Endothelial cell of umbilical vein (primary cell): Measurements from ENCODE around the gene MLH1. TPM values are rescaled to one million over a fixed set of nuclear protein-coding genes. Genes with fewer than 3 reads are reported as not detected.

Experiments used
- BruUV-seq: library from RNA; stranded (reverse); fragments of 400-500 nt; replicated peaks from 2 replicates; lab custom pipeline; 2021; lab: Mats Ljungman, UMichigan
- CTCF ChIA-PET: fragments of 300-600, 350-600 bp; sonication (Branson Sonifier 250); formaldehyde crosslinking; loops from one replicate; lab custom pipeline; 2021; ENCODE audit warnings: antibody characterized with exemption, inconsistent platforms; lab: Charles Lee
- POLR2A ChIA-PET: fragments of 300-600, 350-600 bp; sonication (Branson Sonifier 250); formaldehyde crosslinking; loops from one replicate; lab custom pipeline; 2021; ENCODE audit warnings: antibody characterized with exemption, inconsistent platforms; lab: Charles Lee
- DNase-seq: peaks from one replicate; pipeline ENCODE4 v3.0.0-alpha.2; 2011; ENCODE audit warnings: low read depth, low spot score
- FAIRE-seq: peaks from 2 replicates; lab custom pipeline; 2011; peaks lifted over from hg19 to GRCh38; lab: Jason Lieb, UNC
- H2AFZ ChIP-seq: 2 replicates; pipeline ENCODE4 v1.6.0; 2012; ENCODE audit warnings: low read depth, low read length, control low read depth, inconsistent platforms
- H3K27ac ChIP-seq: 2 replicates; pipeline ENCODE4 v1.5.1; 2011; ENCODE audit warnings: low read depth, mild to moderate bottlenecking, control low read depth, low read length, moderate library complexity; ENCODE audit not compliant: insufficient read depth
- H3K27me3 ChIP-seq, 2 experiments: 2 replicates each; pipeline versions ENCODE4 v1.6.0 to v1.6.1; 2011; ENCODE audit warnings: low read length in 2 of 2, mixed read lengths in 1 of 2; ENCODE audit not compliant: control insufficient read depth in 2 of 2, insufficient read depth in 2 of 2
- H3K36me3 ChIP-seq, 2 experiments: 2 replicates in 1 of 2; 3 replicates in 1 of 2; pipeline ENCODE4 v1.5.1; 2011; ENCODE audit warnings: low read length in 2 of 2, mild to moderate bottlenecking in 1 of 2, moderate library complexity in 1 of 2; ENCODE audit not compliant: control insufficient read depth in 2 of 2, insufficient read depth in 2 of 2; ENCODE audit errors: extremely low read depth in 1 of 2
- H3K4me1 ChIP-seq: 3 replicates; pipeline ENCODE4 v1.5.1; 2011; ENCODE audit warnings: mild to moderate bottlenecking, low read length; ENCODE audit not compliant: control insufficient read depth, insufficient read depth; ENCODE audit errors: extremely low read depth
- H3K4me2 ChIP-seq: 2 replicates; pipeline ENCODE4 v1.6.1; 2011; ENCODE audit warnings: low read length, control low read depth, mixed read lengths; ENCODE audit not compliant: insufficient read depth
- H3K4me3 ChIP-seq, 3 experiments: fragments of 200-600 bp in 1 of 3; sonication (generic), shearing (Covaris generic) in 1 of 3; replicated peaks in 1 of 3; 2 replicates each; pipeline ENCODE4 v1.5.1; 2011 to 2016; ENCODE audit warnings: control low read depth in 3 of 3, low read length in 3 of 3, mild to moderate bottlenecking in 2 of 3, inconsistent platforms in 1 of 3, low read depth in 1 of 3, moderate library complexity in 1 of 3; ENCODE audit not compliant: insufficient read depth in 1 of 3
- H3K79me2 ChIP-seq: 2 replicates; pipeline ENCODE4 v1.6.0; 2012; ENCODE audit warnings: low read length, inconsistent platforms; ENCODE audit not compliant: control insufficient read depth, insufficient read depth
- H3K9ac ChIP-seq: replicated peaks from 2 replicates; pipeline ENCODE3; 2011; ENCODE audit warnings: low read length, control low read depth; ENCODE audit not compliant: insufficient read depth; ENCODE audit errors: extremely low read depth
- H3K9me1 ChIP-seq: replicated peaks from 3 replicates; pipeline ENCODE4 v1.6.0; 2011; ENCODE audit warnings: mild to moderate bottlenecking, low read length; ENCODE audit not compliant: control insufficient read depth, insufficient read depth; ENCODE audit errors: extremely low read depth
- H3K9me3 ChIP-seq: replicated peaks from 2 replicates; pipeline ENCODE4 v1.5.1; 2012; ENCODE audit warnings: low read length, inconsistent platforms; ENCODE audit not compliant: control insufficient read depth, insufficient read depth
- H4K20me1 ChIP-seq: replicated peaks from 2 replicates; pipeline ENCODE3; 2011; ENCODE audit warnings: mild to moderate bottlenecking, low read length; ENCODE audit not compliant: control insufficient read depth, insufficient read depth; ENCODE audit errors: extremely low read depth
- EZH2 ChIP-seq: IDR thresholded peaks from 2 replicates; pipeline ENCODE4 v1.6.1; 2012; ENCODE audit warnings: borderline replicate concordance, low read depth, mild to moderate bottlenecking, moderate library complexity, low read length, inconsistent platforms; ENCODE audit not compliant: severe bottlenecking
- FOS ChIP-seq: IDR thresholded peaks from 2 replicates; pipeline ENCODE4 v1.6.1; 2011; ENCODE audit warnings: mild to moderate bottlenecking, low read length, moderate library complexity, borderline replicate concordance; ENCODE audit not compliant: insufficient read depth
- GATA2 ChIP-seq: IDR thresholded peaks from 2 replicates; pipeline ENCODE4 v1.7.0; 2011; ENCODE audit warnings: low read depth, mild to moderate bottlenecking, moderate library complexity, mixed read lengths, low read length; ENCODE audit not compliant: insufficient read length, insufficient read depth
- JUN ChIP-seq: IDR thresholded peaks from 2 replicates; pipeline ENCODE4 v1.6.1; 2011; ENCODE audit warnings: borderline replicate concordance, low read depth; ENCODE audit not compliant: insufficient read length, insufficient read depth
- MAX ChIP-seq: IDR thresholded peaks from 2 replicates; pipeline ENCODE4 v1.6.1; 2011; ENCODE audit not compliant: insufficient read depth, insufficient read length
- MYC ChIP-seq: IDR thresholded peaks from one replicate; pipeline ENCODE4 v1.6.1; 2011; ENCODE audit warnings: mild to moderate bottlenecking, low read depth, low read length
- POLR2A ChIP-seq: IDR thresholded peaks from 2 replicates; pipeline ENCODE4 v1.6.1; 2012; ENCODE audit warnings: low read depth, mild to moderate bottlenecking, control low read depth, low read length
- POLR2AphosphoS5 ChIP-seq: IDR thresholded peaks from 2 replicates; pipeline ENCODE4 v1.6.1; 2012; ENCODE audit warnings: low read depth, mild to moderate bottlenecking, control low read depth, low read length, moderate library complexity; ENCODE audit not compliant: insufficient read depth
- dilution Hi-C: fragments of 300-500 bp; cut with MboI; formaldehyde crosslinking; loops from one replicate; pipeline ENCODE4 v1.15.0; 2019; ENCODE audit warnings: low sequenced_read_pairs; ENCODE audit not compliant: extremely low pct_ligation_motif_present
- intact Hi-C: fragments of 100-400 bp; cut with micrococcal nuclease; formaldehyde crosslinking; loops from one replicate; pipeline ENCODE4 v1.10.0; 2022
- polyA plus RNA-seq, 4 experiments: library from polyadenylated mRNA; depleted of rRNA in 3 of 4; stranded (reverse) in 3 of 4; unstranded in 1 of 4; fragments of >200 nt; gene quantifications; 2 replicates each; pipeline versions ENCODE4 v1.2.1 to v1.2.3, GENCODE V29; 2011 to 2012; ENCODE audit warnings: missing spikeins in 1 of 4
- total RNA-seq: library from RNA; stranded (reverse); gene quantifications from 2 replicates; pipeline ENCODE4 v1.2.3, GENCODE V29; 2021
- TF ChIP-seq, protein P1 (sequence below), 2 donors: IDR thresholded peaks; 1 replicate in 1 of 2; 2 replicates in 1 of 2; pipeline ENCODE4 v1.5.1; 2011; ENCODE audit warnings: low read length in 2 of 2, mild to moderate bottlenecking in 2 of 2, moderate library complexity in 2 of 2, control low read depth in 1 of 2, inconsistent platforms in 1 of 2, low read depth in 1 of 2; ENCODE audit not compliant: insufficient read depth in 1 of 2; ENCODE audit errors: extremely low read depth in 1 of 2

MLH1 gene
- total and polyA plus RNA-seq, 2 donors (not counting 3 experiments of a cell fraction or from before 2014, with no cell fraction given), result 22.2 to 32.9 TPM

- H3K27me3 ChIP-seq, result no peaks in the 10 kb centered on the region
- no peaks in the 10 kb centered on the region for H3K9me1 ChIP-seq
- dilution Hi-C loops (no loop called here), intact Hi-C loops (loop anchor here (5.0 kb wide), 1 partner anchor 33 kb away; no protein-coding TSS in a partner anchor)
- no peaks in the 10 kb centered on the region for H3K9me3 ChIP-seq
- ChIA-PET CTCF (interaction anchor here (0.6 to 1.8 kb wide), 3 partner anchors 10 to 176 kb away, joined by 3 to 6 read pairs (median 3); no protein-coding TSS in a partner anchor), POLR2A (interaction anchor here (1.0 kb wide), 1 partner anchor 29 kb away, joined by 3 read pairs; no protein-coding TSS in a partner anchor)
- H2AFZ ChIP-seq, result no peak overlapping the region
- no peak overlapping the region for H3K4me2 ChIP-seq
- TF ChIP-seq JUN (no peak), EZH2 (no peak), POLR2A (no peak)
- BruUV-seq, result no TSS peak
- peaks cover 5% of the 10 kb centered on the region for H3K79me2 ChIP-seq
- no peak for DNase-seq
- H3K27ac ChIP-seq, result no peak overlapping the region
- no peak overlapping the region for H3K9ac ChIP-seq
- H4K20me1 ChIP-seq, result no peaks in the 10 kb centered on the region
- H3K4me1 ChIP-seq, result peaks cover 37% of the 10 kb centered on the region
- no peak overlapping the region for H3K4me3 ChIP-seq
- H3K36me3 ChIP-seq, result no peaks in the 10 kb centered on the region
- FAIRE-seq, result no peak
Observed at GRCh38 chr3:37098884-37099283, 105.6 kb downstream of the MLH1 start.

- Histone ChIP-seq H4K20me1 (no peaks in the 10 kb centered on the region), H3K4me2 (no peak overlapping the region), H3K9me1 (no peaks in the 10 kb centered on the region), H3K36me3 (no peaks in the 10 kb centered on the region), H3K27ac (no peak overlapping the region), H3K27me3 (no peaks in the 10 kb centered on the region), H3K9ac (no peak overlapping the region), H3K9me3 (no peaks in the 10 kb centered on the region), H3K79me2 (peaks cover 5% of the 10 kb centered on the region), H2AFZ (no peak overlapping the region), H3K4me1 (peaks cover 34% of the 10 kb centered on the region), H3K4me3 (no peak overlapping the region)
- TF ChIP-seq GATA2 (no peak), MYC (no peak), FOS (no peak), MAX (no peak), EZH2 (no peak), JUN (no peak), POLR2AphosphoS5 (no peak), POLR2A (no peak)
- TF ChIP-seq, protein P1, sequence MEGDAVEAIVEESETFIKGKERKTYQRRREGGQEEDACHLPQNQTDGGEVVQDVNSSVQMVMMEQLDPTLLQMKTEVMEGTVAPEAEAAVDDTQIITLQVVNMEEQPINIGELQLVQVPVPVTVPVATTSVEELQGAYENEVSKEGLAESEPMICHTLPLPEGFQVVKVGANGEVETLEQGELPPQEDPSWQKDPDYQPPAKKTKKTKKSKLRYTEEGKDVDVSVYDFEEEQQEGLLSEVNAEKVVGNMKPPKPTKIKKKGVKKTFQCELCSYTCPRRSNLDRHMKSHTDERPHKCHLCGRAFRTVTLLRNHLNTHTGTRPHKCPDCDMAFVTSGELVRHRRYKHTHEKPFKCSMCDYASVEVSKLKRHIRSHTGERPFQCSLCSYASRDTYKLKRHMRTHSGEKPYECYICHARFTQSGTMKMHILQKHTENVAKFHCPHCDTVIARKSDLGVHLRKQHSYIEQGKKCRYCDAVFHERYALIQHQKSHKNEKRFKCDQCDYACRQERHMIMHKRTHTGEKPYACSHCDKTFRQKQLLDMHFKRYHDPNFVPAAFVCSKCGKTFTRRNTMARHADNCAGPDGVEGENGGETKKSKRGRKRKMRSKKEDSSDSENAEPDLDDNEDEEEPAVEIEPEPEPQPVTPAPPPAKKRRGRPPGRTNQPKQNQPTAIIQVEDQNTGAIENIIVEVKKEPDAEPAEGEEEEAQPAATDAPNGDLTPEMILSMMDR (IDR thresholded peaks at IDR 0.05; ENCODE audit: extremely low read depth in 1 of 2, insufficient read depth in 1 of 2, low read depth in 1 of 2, low read length in 2 of 2), result no peak
- BruUV-seq, result no TSS peak
- dilution Hi-C loops (no loop called here), intact Hi-C loops (loop anchor here (5.0 kb wide), 1 partner anchor 33 kb away; no protein-coding TSS in a partner anchor)
- CTCF ChIA-PET, result interaction anchor here (0.6 to 1.8 kb wide), 3 partner anchors 9 to 176 kb away, joined by 3 to 6 read pairs (median 3); no protein-coding TSS in a partner anchor
- DNase-seq (no peak), FAIRE-seq (no peak)
- POLR2A ChIA-PET, result no interaction called here
Observed at GRCh38 chr3:37099469-37099868, 106.2 kb downstream of the MLH1 start.
